Measurements from ENCODE around the gene NDST3.

NDST3 gene

GRCh38 chr4:118086344-118086743, 52.1 kb downstream of the NDST3 start:
- no peak overlapping the region for H3K27ac ChIP-seq (ENCODE audit: poor library complexity, severe bottlenecking)
- ATAC-seq (ENCODE audit: low read depth) (0 out of 3 replicates have a peak, but pooled peaks have one; percentile 33), DNase-seq (ENCODE audit: low spot score) (no peak)
- H3K36me3 ChIP-seq (ENCODE audit: low read depth) = no peaks in the 10 kb centered on the region
- H3K4me1 ChIP-seq (ENCODE audit: insufficient read depth, poor library complexity, severe bottlenecking) = peaks cover 4% of the 10 kb centered on the region
- no peaks in the 10 kb centered on the region for H3K27me3 ChIP-seq (ENCODE audit: insufficient read depth, poor library complexity, severe bottlenecking)
- H3K4me3 ChIP-seq (ENCODE audit: severe bottlenecking) = no peak overlapping the region
- no peaks in the 10 kb centered on the region for H3K9me3 ChIP-seq (ENCODE audit: severe bottlenecking)
- TF ChIP-seq CTCF (IDR thresholded peaks at IDR 0.05; ENCODE audit: poor library complexity, severe bottlenecking) = no peak

- DNase-seq (ENCODE audit: low spot score) (no peak), ATAC-seq (ENCODE audit: low read depth) (no peak)
- Histone ChIP-seq H3K36me3 (ENCODE audit: low read depth) (no peaks in the 10 kb centered on the region), H3K27me3 (ENCODE audit: insufficient read depth, poor library complexity, severe bottlenecking) (no peaks in the 10 kb centered on the region), H3K4me3 (ENCODE audit: severe bottlenecking) (no peak overlapping the region), H3K9me3 (ENCODE audit: severe bottlenecking) (no peaks in the 10 kb centered on the region), H3K4me1 (ENCODE audit: insufficient read depth, poor library complexity, severe bottlenecking) (peaks cover 4% of the 10 kb centered on the region), H3K27ac (ENCODE audit: poor library complexity, severe bottlenecking) (no peak overlapping the region)
- TF ChIP-seq CTCF (IDR thresholded peaks at IDR 0.05; ENCODE audit: poor library complexity, severe bottlenecking) = no peak
Observed at GRCh38 chr4:118087366-118087765, 53.1 kb downstream of the NDST3 start.

- TF ChIP-seq CTCF (IDR thresholded peaks at IDR 0.05; ENCODE audit: poor library complexity, severe bottlenecking) = no peak
- Histone ChIP-seq H3K9me3 (ENCODE audit: severe bottlenecking) (no peaks in the 10 kb centered on the region), H3K27ac (ENCODE audit: poor library complexity, severe bottlenecking) (no peak overlapping the region), H3K4me3 (ENCODE audit: severe bottlenecking) (no peak overlapping the region), H3K36me3 (ENCODE audit: low read depth) (no peaks in the 10 kb centered on the region), H3K4me1 (ENCODE audit: insufficient read depth, poor library complexity, severe bottlenecking) (no peaks in the 10 kb centered on the region), H3K27me3 (ENCODE audit: insufficient read depth, poor library complexity, severe bottlenecking) (no peaks in the 10 kb centered on the region)
- ATAC-seq (ENCODE audit: low read depth) = no peak
- DNase-seq (ENCODE audit: low spot score) = no peak
Observed at GRCh38 chr4:118099106-118099505, 64.8 kb downstream of the NDST3 start.

- Histone ChIP-seq H3K4me3 (ENCODE audit: severe bottlenecking) (no peak overlapping the region), H3K36me3 (ENCODE audit: low read depth) (no peaks in the 10 kb centered on the region), H3K27ac (ENCODE audit: poor library complexity, severe bottlenecking) (no peak overlapping the region), H3K4me1 (ENCODE audit: insufficient read depth, poor library complexity, severe bottlenecking) (no peaks in the 10 kb centered on the region), H3K27me3 (ENCODE audit: insufficient read depth, poor library complexity, severe bottlenecking) (no peaks in the 10 kb centered on the region), H3K9me3 (ENCODE audit: severe bottlenecking) (no peaks in the 10 kb centered on the region)
- ATAC-seq (ENCODE audit: low read depth) = no peak
- no peak for DNase-seq (ENCODE audit: low spot score)
- no peak for TF ChIP-seq CTCF (IDR thresholded peaks at IDR 0.05; ENCODE audit: poor library complexity, severe bottlenecking)
Observed at GRCh38 chr4:118102195-118102594, 67.9 kb downstream of the NDST3 start.

GRCh38 chr4:118112117-118113046, 78.1 kb downstream of the NDST3 start:
- no peak overlapping the region for H3K4me3 ChIP-seq (ENCODE audit: severe bottlenecking)
- H3K27me3 ChIP-seq (ENCODE audit: insufficient read depth, poor library complexity, severe bottlenecking) = no peaks in the 10 kb centered on the region
- DNase-seq (ENCODE audit: low spot score) (no peak), ATAC-seq (ENCODE audit: low read depth) (no peak)
- H3K27ac ChIP-seq (ENCODE audit: poor library complexity, severe bottlenecking) = no peak overlapping the region
- H3K9me3 ChIP-seq (ENCODE audit: severe bottlenecking) = no peaks in the 10 kb centered on the region
- H3K36me3 ChIP-seq (ENCODE audit: low read depth) = no peaks in the 10 kb centered on the region
- TF ChIP-seq CTCF (IDR thresholded peaks at IDR 0.05; ENCODE audit: poor library complexity, severe bottlenecking) = no peak
- no peaks in the 10 kb centered on the region for H3K4me1 ChIP-seq (ENCODE audit: insufficient read depth, poor library complexity, severe bottlenecking)

Data from RWPE2 (cell line).